ENCODE data around the gene TMED10.

DNA sequence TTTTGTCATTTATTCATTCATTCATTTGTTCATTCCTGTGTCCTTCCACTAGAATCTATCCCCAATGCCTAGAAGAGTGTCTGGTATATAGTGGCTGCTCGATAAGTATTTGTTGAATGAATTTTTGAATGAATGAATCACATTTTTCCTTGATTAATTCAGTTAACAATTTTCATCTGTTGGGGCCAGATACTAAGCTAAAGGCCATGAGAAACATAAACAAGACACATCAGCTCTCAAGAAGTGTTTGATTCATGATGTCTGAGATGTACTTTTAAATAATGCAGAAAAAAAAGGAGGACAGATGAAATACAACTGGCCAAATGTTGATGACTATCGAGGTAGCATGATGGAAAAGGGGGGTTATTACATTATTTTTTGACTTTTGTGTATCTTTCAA lies 48.1 kb upstream of the TMED10 start:
- TF ChIP-seq, protein P1, sequence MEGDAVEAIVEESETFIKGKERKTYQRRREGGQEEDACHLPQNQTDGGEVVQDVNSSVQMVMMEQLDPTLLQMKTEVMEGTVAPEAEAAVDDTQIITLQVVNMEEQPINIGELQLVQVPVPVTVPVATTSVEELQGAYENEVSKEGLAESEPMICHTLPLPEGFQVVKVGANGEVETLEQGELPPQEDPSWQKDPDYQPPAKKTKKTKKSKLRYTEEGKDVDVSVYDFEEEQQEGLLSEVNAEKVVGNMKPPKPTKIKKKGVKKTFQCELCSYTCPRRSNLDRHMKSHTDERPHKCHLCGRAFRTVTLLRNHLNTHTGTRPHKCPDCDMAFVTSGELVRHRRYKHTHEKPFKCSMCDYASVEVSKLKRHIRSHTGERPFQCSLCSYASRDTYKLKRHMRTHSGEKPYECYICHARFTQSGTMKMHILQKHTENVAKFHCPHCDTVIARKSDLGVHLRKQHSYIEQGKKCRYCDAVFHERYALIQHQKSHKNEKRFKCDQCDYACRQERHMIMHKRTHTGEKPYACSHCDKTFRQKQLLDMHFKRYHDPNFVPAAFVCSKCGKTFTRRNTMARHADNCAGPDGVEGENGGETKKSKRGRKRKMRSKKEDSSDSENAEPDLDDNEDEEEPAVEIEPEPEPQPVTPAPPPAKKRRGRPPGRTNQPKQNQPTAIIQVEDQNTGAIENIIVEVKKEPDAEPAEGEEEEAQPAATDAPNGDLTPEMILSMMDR (IDR thresholded peaks at IDR 0.05; ENCODE audit: low read depth, low read length): no peak
- no peak for TF ChIP-seq EZH2phosphoT487 (IDR thresholded peaks at IDR 0.05; ENCODE audit: low read depth)

Data from OCI-LY3 (cell line).